Measurements from ENCODE around the gene TNFAIP8. TPM values are rescaled to one million over a fixed set of nuclear protein-coding genes. Genes with fewer than 3 reads are reported as not detected.

Gene TNFAIP8
- total and polyA plus RNA-seq, 2 donors (not counting 1 experiment from before 2014, with no cell fraction given): 36.7 to 37.7 TPM

DNA sequence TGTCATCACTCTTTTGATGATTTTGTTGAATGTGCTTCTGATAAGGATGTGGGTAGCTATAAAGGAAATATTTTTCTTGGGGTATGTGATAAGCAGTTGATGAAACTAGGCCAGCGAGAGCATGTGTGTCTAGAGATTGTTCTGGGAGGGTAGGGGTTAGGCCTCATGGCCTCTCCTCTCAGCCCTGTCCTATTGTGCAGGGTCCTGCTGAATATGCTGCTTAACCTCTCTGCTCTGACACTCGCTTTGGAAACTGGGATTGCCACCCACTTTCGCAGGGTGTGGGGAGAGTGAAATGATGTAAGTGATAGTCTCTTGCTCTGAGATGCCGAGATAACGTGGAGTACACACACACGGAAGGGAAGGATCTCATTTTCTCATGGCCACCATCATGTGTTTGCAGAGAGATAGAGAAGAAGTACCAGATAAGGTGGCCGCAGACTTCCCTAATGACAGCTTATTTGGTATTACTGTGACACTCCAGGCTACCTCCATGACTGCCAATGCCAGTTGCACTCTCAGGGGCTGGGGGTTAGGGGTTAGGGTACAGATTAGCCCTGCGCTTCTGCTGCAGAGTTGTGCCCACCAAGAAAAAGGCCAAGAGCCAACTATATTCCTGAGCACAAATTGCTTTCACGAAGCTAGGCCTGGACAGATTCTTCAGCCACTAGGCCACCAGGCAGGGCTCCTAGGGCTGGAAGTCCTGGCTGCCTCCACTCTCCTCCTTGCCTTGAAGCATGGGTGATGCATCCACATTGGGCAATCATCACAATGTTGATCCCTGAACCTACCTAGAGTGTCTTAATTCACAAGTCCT is 25.2 kb upstream of the TNFAIP8 start:
- no peaks in the 10 kb centered on the region for H4K20me1 ChIP-seq (ENCODE audit: control insufficient read depth, extremely low read depth, insufficient read depth, low read length)
- no peak overlapping the region for H2AFZ ChIP-seq (ENCODE audit: low read length)
- no peaks in the 10 kb centered on the region for H3K36me3 ChIP-seq (ENCODE audit: control insufficient read depth, insufficient read depth, low read length)
- TF ChIP-seq EZH2 (IDR thresholded peaks at IDR 0.05; ENCODE audit: low read length, missing control alignments): no peak
- TF ChIP-seq, protein P1, sequence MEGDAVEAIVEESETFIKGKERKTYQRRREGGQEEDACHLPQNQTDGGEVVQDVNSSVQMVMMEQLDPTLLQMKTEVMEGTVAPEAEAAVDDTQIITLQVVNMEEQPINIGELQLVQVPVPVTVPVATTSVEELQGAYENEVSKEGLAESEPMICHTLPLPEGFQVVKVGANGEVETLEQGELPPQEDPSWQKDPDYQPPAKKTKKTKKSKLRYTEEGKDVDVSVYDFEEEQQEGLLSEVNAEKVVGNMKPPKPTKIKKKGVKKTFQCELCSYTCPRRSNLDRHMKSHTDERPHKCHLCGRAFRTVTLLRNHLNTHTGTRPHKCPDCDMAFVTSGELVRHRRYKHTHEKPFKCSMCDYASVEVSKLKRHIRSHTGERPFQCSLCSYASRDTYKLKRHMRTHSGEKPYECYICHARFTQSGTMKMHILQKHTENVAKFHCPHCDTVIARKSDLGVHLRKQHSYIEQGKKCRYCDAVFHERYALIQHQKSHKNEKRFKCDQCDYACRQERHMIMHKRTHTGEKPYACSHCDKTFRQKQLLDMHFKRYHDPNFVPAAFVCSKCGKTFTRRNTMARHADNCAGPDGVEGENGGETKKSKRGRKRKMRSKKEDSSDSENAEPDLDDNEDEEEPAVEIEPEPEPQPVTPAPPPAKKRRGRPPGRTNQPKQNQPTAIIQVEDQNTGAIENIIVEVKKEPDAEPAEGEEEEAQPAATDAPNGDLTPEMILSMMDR (conservative IDR thresholded peaks at IDR 0.05 in 1 of 2, IDR thresholded peaks at IDR 0.05 in 1 of 2; ENCODE audit: low read depth in 1 of 2, low read length in 2 of 2): no peak
- H3K4me2 ChIP-seq (ENCODE audit: extremely low read depth, insufficient read depth, low read length): no peak overlapping the region
- H3K27ac ChIP-seq (ENCODE audit: insufficient read depth, low read length): no peak overlapping the region
- H3K4me3 ChIP-seq (replicated peaks in 1 of 4; ENCODE audit: control extremely low read depth in 1 of 4, insufficient read depth in 1 of 4, low read depth in 3 of 4, low read length in 4 of 4): no peak overlapping the region
- no peak overlapping the region for H3K9ac ChIP-seq (ENCODE audit: insufficient read depth, low read length)
- H3K4me1 ChIP-seq (ENCODE audit: control insufficient read depth, extremely low read depth, insufficient read depth, low read length): peaks cover 2% of the 10 kb centered on the region
- no peaks in the 10 kb centered on the region for H3K79me2 ChIP-seq (ENCODE audit: control insufficient read depth, insufficient read depth, low read length)
- no peaks in the 10 kb centered on the region for H3K27me3 ChIP-seq (ENCODE audit: control insufficient read depth, insufficient read depth, low read length)
- no peaks in the 10 kb centered on the region for H3K9me3 ChIP-seq (ENCODE audit: control insufficient read depth, insufficient read depth, low read depth, low read length)
- DNase-seq (ENCODE audit: low read depth in 2 of 2): no peak

DNA sequence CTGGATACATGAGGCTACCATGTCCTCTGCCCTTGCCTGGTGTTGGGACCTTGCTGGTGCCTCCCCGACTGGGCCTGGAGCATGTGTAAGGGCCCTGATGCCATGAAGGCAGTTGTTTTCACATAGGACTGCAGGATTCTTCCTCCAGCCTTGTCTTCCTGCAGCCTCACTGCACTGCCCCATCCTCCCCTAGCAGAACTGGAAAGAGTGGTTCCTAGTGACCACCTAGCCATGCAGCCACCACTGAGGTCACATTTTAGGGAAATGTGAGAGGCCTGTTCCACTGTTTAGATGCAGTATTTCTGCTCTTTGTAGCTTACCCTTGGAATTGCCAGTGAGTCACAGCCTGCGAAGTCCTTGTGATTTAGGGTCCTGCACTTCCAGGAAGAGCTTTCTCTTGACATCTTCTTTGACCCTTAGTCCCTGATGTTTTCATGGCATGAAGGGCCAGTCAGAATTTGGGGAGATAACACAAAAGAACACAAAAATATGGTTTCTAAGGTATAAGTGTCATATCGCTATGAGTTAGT is 24.2 kb upstream of the TNFAIP8 start:
- peaks cover 2% of the 10 kb centered on the region for H3K4me1 ChIP-seq (ENCODE audit: control insufficient read depth, extremely low read depth, insufficient read depth, low read length)
- no peak overlapping the region for H2AFZ ChIP-seq (ENCODE audit: low read length)
- H3K27me3 ChIP-seq (ENCODE audit: control insufficient read depth, insufficient read depth, low read length): no peaks in the 10 kb centered on the region
- no peak overlapping the region for H3K4me3 ChIP-seq (replicated peaks in 1 of 4; ENCODE audit: control extremely low read depth in 1 of 4, insufficient read depth in 1 of 4, low read depth in 3 of 4, low read length in 4 of 4)
- no peaks in the 10 kb centered on the region for H3K36me3 ChIP-seq (ENCODE audit: control insufficient read depth, insufficient read depth, low read length)
- H3K4me2 ChIP-seq (ENCODE audit: extremely low read depth, insufficient read depth, low read length): no peak overlapping the region
- H3K9me3 ChIP-seq (ENCODE audit: control insufficient read depth, insufficient read depth, low read depth, low read length): no peaks in the 10 kb centered on the region
- no peaks in the 10 kb centered on the region for H4K20me1 ChIP-seq (ENCODE audit: control insufficient read depth, extremely low read depth, insufficient read depth, low read length)
- no peak for DNase-seq (ENCODE audit: low read depth in 2 of 2)
- no peak overlapping the region for H3K9ac ChIP-seq (ENCODE audit: insufficient read depth, low read length)
- H3K79me2 ChIP-seq (ENCODE audit: control insufficient read depth, insufficient read depth, low read length): no peaks in the 10 kb centered on the region
- no peak overlapping the region for H3K27ac ChIP-seq (ENCODE audit: insufficient read depth, low read length)
- TF ChIP-seq EZH2 (IDR thresholded peaks at IDR 0.05; ENCODE audit: low read length, missing control alignments): no peak
- TF ChIP-seq, protein P1 (conservative IDR thresholded peaks at IDR 0.05 in 1 of 2, IDR thresholded peaks at IDR 0.05 in 1 of 2; ENCODE audit: low read depth in 1 of 2, low read length in 2 of 2): no peak

DNA sequence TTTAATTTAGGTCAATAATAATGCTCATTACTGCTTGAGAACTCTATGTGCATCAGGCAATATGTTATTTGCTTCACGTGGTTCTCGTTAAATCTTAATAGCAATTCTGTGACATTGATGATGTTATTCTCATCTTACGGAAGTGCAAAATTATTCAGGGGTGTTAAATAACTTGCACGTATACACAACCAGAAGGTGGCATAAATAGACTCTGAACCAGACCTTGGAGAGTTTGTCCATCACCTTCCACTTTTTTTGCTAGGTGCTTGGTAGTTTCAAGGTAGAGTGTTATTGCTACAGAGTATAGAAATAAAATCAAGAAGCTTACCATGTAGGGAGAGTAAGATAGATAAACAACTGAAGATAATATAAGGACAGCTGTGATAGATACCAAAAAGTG is 23.6 kb upstream of the TNFAIP8 start:
- no peaks in the 10 kb centered on the region for H3K36me3 ChIP-seq (ENCODE audit: control insufficient read depth, insufficient read depth, low read length)
- H2AFZ ChIP-seq (ENCODE audit: low read length): no peak overlapping the region
- no peak for TF ChIP-seq EZH2 (IDR thresholded peaks at IDR 0.05; ENCODE audit: low read length, missing control alignments)
- TF ChIP-seq, protein P1 (conservative IDR thresholded peaks at IDR 0.05 in 1 of 2, IDR thresholded peaks at IDR 0.05 in 1 of 2; ENCODE audit: low read depth in 1 of 2, low read length in 2 of 2): no peak
- no peaks in the 10 kb centered on the region for H3K27me3 ChIP-seq (ENCODE audit: control insufficient read depth, insufficient read depth, low read length)
- H3K4me3 ChIP-seq (replicated peaks in 1 of 4; ENCODE audit: control extremely low read depth in 1 of 4, insufficient read depth in 1 of 4, low read depth in 3 of 4, low read length in 4 of 4): no peak overlapping the region
- no peaks in the 10 kb centered on the region for H3K9me3 ChIP-seq (ENCODE audit: control insufficient read depth, insufficient read depth, low read depth, low read length)
- H3K27ac ChIP-seq (ENCODE audit: insufficient read depth, low read length): no peak overlapping the region
- no peak overlapping the region for H3K4me2 ChIP-seq (ENCODE audit: extremely low read depth, insufficient read depth, low read length)
- H3K79me2 ChIP-seq (ENCODE audit: control insufficient read depth, insufficient read depth, low read length): no peaks in the 10 kb centered on the region
- H4K20me1 ChIP-seq (ENCODE audit: control insufficient read depth, extremely low read depth, insufficient read depth, low read length): no peaks in the 10 kb centered on the region
- DNase-seq (ENCODE audit: low read depth in 2 of 2): no peak
- H3K9ac ChIP-seq (ENCODE audit: insufficient read depth, low read length): no peak overlapping the region
- H3K4me1 ChIP-seq (ENCODE audit: control insufficient read depth, extremely low read depth, insufficient read depth, low read length): peaks cover 2% of the 10 kb centered on the region
